ENCODE measurements around the gene NDUFAF3. TPM values are rescaled to one million over a fixed set of nuclear protein-coding genes. Genes with fewer than 3 reads are reported as not detected.

NDUFAF3 gene
- total RNA-seq, 1 experiment from 2014 or later: 91.0 TPM

DNA sequence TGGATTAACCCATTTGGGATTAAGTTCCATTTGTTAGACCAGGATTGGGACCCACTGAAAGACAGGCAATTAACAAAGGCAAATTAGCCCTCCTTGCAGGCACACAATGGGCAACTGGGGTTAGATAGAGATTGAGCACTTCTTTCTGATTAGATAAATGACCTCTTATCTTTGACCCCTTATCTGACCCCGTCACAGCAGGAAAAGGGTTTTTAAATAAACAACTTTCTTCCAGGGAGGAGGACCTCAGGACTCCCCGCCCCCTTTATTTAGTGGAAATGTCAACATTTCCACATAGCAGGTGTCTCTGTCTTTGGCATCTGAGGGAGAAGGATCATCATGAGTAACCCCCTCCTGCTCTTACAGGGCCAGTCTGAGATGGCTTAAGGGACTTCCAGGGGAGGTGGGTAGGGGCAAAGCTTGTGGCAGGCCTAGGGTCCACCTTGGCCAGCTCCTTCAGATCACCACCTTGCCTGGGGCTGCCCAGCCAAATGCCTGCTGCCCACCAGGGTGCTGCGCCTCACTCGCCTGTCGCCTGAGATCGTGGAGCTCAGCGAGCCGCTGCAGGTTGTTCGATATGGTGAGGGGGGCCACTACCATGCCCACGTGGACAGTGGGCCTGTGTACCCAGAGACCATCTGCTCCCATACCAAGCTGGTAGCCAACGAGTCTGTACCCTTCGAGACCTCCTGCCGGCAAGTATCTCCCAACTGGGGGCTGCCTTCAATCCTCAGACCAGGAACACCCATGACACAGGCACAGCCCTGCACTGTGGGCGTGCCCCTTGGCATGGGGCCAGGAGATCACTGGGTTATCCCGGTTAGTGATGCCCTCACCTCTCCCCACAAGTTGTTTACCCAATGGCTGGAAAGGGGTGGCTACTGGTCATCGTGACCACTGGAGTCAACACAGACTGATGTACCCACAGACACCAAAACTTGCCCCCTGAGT, 17.3 kb upstream of the NDUFAF3 start:
- Histone ChIP-seq H3K9me3 (ENCODE audit: control insufficient read depth in 1 of 2, insufficient read depth in 1 of 2, low read depth in 1 of 2, low read length in 2 of 2) (no peaks in the 10 kb centered on the region), H3K79me2 (ENCODE audit: insufficient read depth, low read length) (peaks cover 24% of the 10 kb centered on the region), H3K4me1 (ENCODE audit: control insufficient read depth in 1 of 2, insufficient read depth in 2 of 2, low read length in 2 of 2) (peaks cover 3 to 26% of the 10 kb centered on the region in 2 experiments; a peak in 3 of 4 replicates), H3K4me3 (replicated peaks in 1 of 2; ENCODE audit: low read depth in 1 of 2, low read length in 2 of 2) (no peak overlapping the region), H3K4me2 (ENCODE audit: low read length) (no peak overlapping the region), H3K36me3 (ENCODE audit: control insufficient read depth in 1 of 2, insufficient read depth in 2 of 2, low read length in 2 of 2) (peaks cover 0 to 3% of the 10 kb centered on the region in 2 experiments; a peak in 1 of 4 replicates), H2AFZ (ENCODE audit: low read depth, low read length, poor library complexity, severe bottlenecking) (no peak overlapping the region), H3K9ac (ENCODE audit: low read length) (no peak overlapping the region), H3K27me3 (ENCODE audit: insufficient read depth, low read length) (no peaks in the 10 kb centered on the region), H3K27ac (ENCODE audit: low read depth, low read length) (no peak overlapping the region), H3K9me2 (ENCODE audit: insufficient read depth) (no peaks in the 10 kb centered on the region), H4K20me1 (ENCODE audit: insufficient read depth) (no peaks in the 10 kb centered on the region)
- no peak for TF ChIP-seq ZNF274 (IDR thresholded peaks at IDR 0.05; ENCODE audit: low read depth, low read length)
- TF ChIP-seq POLR2A (IDR thresholded peaks at IDR 0.05; ENCODE audit: borderline replicate concordance, extremely low read depth, insufficient read depth, insufficient read length): no peak
- TF ChIP-seq POLR2AphosphoS5 (IDR thresholded peaks at IDR 0.05; ENCODE audit: low read depth, low read length): no peak
- no peak for TF ChIP-seq JUND (IDR thresholded peaks at IDR 0.05)
- TF ChIP-seq, protein P1, sequence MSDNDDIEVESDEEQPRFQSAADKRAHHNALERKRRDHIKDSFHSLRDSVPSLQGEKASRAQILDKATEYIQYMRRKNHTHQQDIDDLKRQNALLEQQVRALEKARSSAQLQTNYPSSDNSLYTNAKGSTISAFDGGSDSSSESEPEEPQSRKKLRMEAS (IDR thresholded peaks at IDR 0.05): no peak
- TF ChIP-seq, protein P2, sequence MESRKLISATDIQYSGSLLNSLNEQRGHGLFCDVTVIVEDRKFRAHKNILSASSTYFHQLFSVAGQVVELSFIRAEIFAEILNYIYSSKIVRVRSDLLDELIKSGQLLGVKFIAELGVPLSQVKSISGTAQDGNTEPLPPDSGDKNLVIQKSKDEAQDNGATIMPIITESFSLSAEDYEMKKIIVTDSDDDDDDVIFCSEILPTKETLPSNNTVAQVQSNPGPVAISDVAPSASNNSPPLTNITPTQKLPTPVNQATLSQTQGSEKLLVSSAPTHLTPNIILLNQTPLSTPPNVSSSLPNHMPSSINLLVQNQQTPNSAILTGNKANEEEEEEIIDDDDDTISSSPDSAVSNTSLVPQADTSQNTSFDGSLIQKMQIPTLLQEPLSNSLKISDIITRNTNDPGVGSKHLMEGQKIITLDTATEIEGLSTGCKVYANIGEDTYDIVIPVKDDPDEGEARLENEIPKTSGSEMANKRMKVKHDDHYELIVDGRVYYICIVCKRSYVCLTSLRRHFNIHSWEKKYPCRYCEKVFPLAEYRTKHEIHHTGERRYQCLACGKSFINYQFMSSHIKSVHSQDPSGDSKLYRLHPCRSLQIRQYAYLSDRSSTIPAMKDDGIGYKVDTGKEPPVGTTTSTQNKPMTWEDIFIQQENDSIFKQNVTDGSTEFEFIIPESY (IDR thresholded peaks at IDR 0.05; ENCODE audit: extremely low read depth, insufficient replicate concordance, low read length): no peak
- TF ChIP-seq RAD21 (IDR thresholded peaks at IDR 0.05; ENCODE audit: low read depth): no peak
- RAD21 ChIA-PET (ENCODE audit: low non-redundant PET in 1 of 2, low total read pairs in 2 of 2, uncharacterized antibody in 2 of 2, unreplicated experiment in 2 of 2): no interaction called here
- intact Hi-C loops (cut with micrococcal nuclease): no loop called here
- POLR2A ChIA-PET: interaction anchor here (0.6 kb wide), 1 partner anchor 15 kb away, joined by 3 read pairs; no protein-coding TSS in a partner anchor
- CTCF ChIA-PET: no interaction called here
- no peak for DNase-seq (ENCODE audit: low read depth, low spot score)
- no TSS peak for BruUV-seq (replicated peaks)
- ATAC-seq: no peak

All from HCT116 (cell line).